Spleen (tissue), 11 donors: ENCODE data around the gene ATP23. TPM values are rescaled to one million over a fixed set of nuclear protein-coding genes. Genes with fewer than 3 reads are reported as not detected.

Experiments
- DNase-seq: peaks from one replicate; pipeline ENCODE4 v3.0.0-alpha.2; 2020
- H3K27ac ChIP-seq, 8 donors: fragments of 200-600 bp; sonication (generic) in 7 of 8; 1 replicate in 4 of 8; 2 replicates in 4 of 8; pipeline versions ENCODE4 v1.5.0 to v1.8.0; 2016 to 2021; ENCODE audit warnings: inconsistent platforms in 4 of 8, mild to moderate bottlenecking in 4 of 8, moderate library complexity in 1 of 8
- H3K27me3 ChIP-seq, 7 donors: fragments of 200-600 bp; sonication (generic) in 6 of 7; replicated peaks in 1 of 7; 1 replicate in 4 of 7; 2 replicates in 3 of 7; pipeline versions ENCODE4 v1.5.0 to v1.8.0; 2016 to 2021; ENCODE audit warnings: inconsistent platforms in 3 of 7, mild to moderate bottlenecking in 1 of 7
- H3K36me3 ChIP-seq, 6 donors: fragments of 200-600 bp; sonication (generic) in 5 of 6; 1 replicate in 4 of 6; 2 replicates in 2 of 6; pipeline versions ENCODE4 v1.5.0 to v1.8.0; 2016 to 2021; ENCODE audit warnings: inconsistent platforms in 2 of 6
- H3K4me1 ChIP-seq, 6 donors: fragments of 200-600 bp; sonication (generic) in 5 of 6; 1 replicate in 3 of 6; 2 replicates in 3 of 6; pipeline versions ENCODE4 v1.5.0 to v1.8.0; 2016 to 2021; ENCODE audit warnings: inconsistent platforms in 3 of 6
- H3K4me3 ChIP-seq, 8 donors: fragments of 200-600 bp; sonication (generic) in 7 of 8; 1 replicate in 4 of 8; 2 replicates in 4 of 8; pipeline versions ENCODE4 v1.5.0 to v1.8.0; 2016 to 2021; ENCODE audit warnings: inconsistent platforms in 4 of 8, mild to moderate bottlenecking in 4 of 8, moderate library complexity in 2 of 8
- H3K9me3 ChIP-seq, 8 donors: fragments of 200-600 bp; sonication (generic) in 7 of 8; 1 replicate in 4 of 8; 2 replicates in 4 of 8; pipeline versions ENCODE4 v1.5.0 to v1.8.0; 2016 to 2021; ENCODE audit warnings: inconsistent platforms in 4 of 8
- CTCF ChIP-seq, 11 experiments: fragments of 200-600 bp in 7 of 11; fragments of 450-650 bp in 4 of 11; sonication (generic) in 4 of 11; IDR thresholded peaks in 8 of 11; conservative IDR thresholded peaks in 3 of 11; 1 replicate in 7 of 11; 2 replicates in 4 of 11; pipeline versions ENCODE4 v1.4.0 to v1.8.0; 2016 to 2021; ENCODE audit warnings: antibody characterized with exemption in 11 of 11, inconsistent platforms in 4 of 11, mild to moderate bottlenecking in 1 of 11
- POLR2A ChIP-seq, 3 donors: fragments of 450-650 bp; IDR thresholded peaks; one replicate each; pipeline ENCODE4 v1.5.1; 2017; ENCODE audit warnings: antibody characterized with exemption in 3 of 3, mild to moderate bottlenecking in 1 of 3
- POLR2AphosphoS5 ChIP-seq, 3 donors: sonication (generic); formaldehyde crosslinking; IDR thresholded peaks; one replicate each; pipeline ENCODE4 v1.5.1; 2017; ENCODE audit warnings: antibody characterized with exemption in 3 of 3
- WGBS, 5 donors: extraction: QIAGEN DNeasy Blood & Tissue Kit in 3 of 5; methylation state at CpG; one replicate each; pipeline versions ENCODE4 v1.1.5 to v1.1.7; 2013 to 2018; 5-methylcytosine and 5-hydroxymethylcytosine counted together
- intact Hi-C: fragments of 100-400 bp; cut with DNase I; formaldehyde crosslinking; loops from one replicate; pipeline ENCODE4 v1.15.0; 2023; ENCODE audit warnings: low total_unique reads
- polyA plus RNA-seq, 3 donors: library from polyadenylated mRNA; stranded (reverse); fragments of 200-250 nt; gene quantifications; one replicate each; pipeline ENCODE4 v1.2.1, GENCODE V29; 2013
- total RNA-seq, 7 donors: library from RNA; depleted of rRNA in 3 of 7; stranded (reverse); fragments of >200 nt in 3 of 7; fragmentation: NEBNext Ultra II Directional in 4 of 7; extraction: Animal tissue kit (Norgen Biotek cat#: 25700) in 4 of 7; gene quantifications; one replicate each; pipeline versions ENCODE4 v1.1.0 to v1.2.1, GENCODE V29; 2016 to 2021
- donor health status: healthy with polysubstance abuse.
- donor health status: DM: no; HTN: no; CAD: no; lungs with moderate emphysema.
- donor health status: DM: no; HTN: no; CAD: no.
- donor health status: Bipolar disorder and iron deficiency.
- donor health status: healthy.
- donor health status: DM: no; HTN: no; CAD: no.
- donor health status: DM: yes; HTN: yes; CAD: no.

Gene ATP23
- total and polyA plus RNA-seq, 10 donors, result 2.5 to 11.8 (median 5.8) TPM

GRCh38 chr12:57940915-57941164, 527 bp upstream of the ATP23 start:
- Histone ChIP-seq H3K27ac (peak overlapping the region; percentile 88 to 98 (median 96)), H3K9me3 (no peaks in the 10 kb centered on the region), H3K4me3 (peak overlapping the region; percentile 64 to 92 (median 70)), H3K4me1 (peaks cover 9 to 49% (median 28%) of the 10 kb centered on the region in 6 donors), H3K27me3 (no peaks in the 10 kb centered on the region), H3K36me3 (peaks cover 0 to 4% (median 0%) of the 10 kb centered on the region in 6 donors)
- no peak for DNase-seq
- 1 to 9% (median 6%) methylated on average over 4 of the region's 4 CpGs for WGBS, 5 donors
- intact Hi-C loops, result no loop called here
- no peak for TF ChIP-seq CTCF (IDR thresholded peaks at IDR 0.05 in 8 of 11, conservative IDR thresholded peaks at IDR 0.05 in 3 of 11)
- no peak for TF ChIP-seq POLR2A (IDR thresholded peaks at IDR 0.05)
- no peak for TF ChIP-seq POLR2AphosphoS5 (IDR thresholded peaks at IDR 0.05)

GRCh38 chr12:57943438-57944080, 2.2 kb downstream of the ATP23 start:
- Histone ChIP-seq H3K4me3 (no peak overlapping the region), H3K27me3 (no peaks in the 10 kb centered on the region), H3K9me3 (no peaks in the 10 kb centered on the region), H3K36me3 (peaks cover 0 to 28% (median under 1%) of the 10 kb centered on the region in 6 donors), H3K4me1 (peaks cover 9 to 40% (median 22%) of the 10 kb centered on the region in 6 donors), H3K27ac (no peak overlapping the region)
- TF ChIP-seq POLR2AphosphoS5 (IDR thresholded peaks at IDR 0.05) (no peak), POLR2A (IDR thresholded peaks at IDR 0.05) (no peak), CTCF (IDR thresholded peaks at IDR 0.05 in 8 of 11, conservative IDR thresholded peaks at IDR 0.05 in 3 of 11) (no peak)
- intact Hi-C loops, result no loop called here
- 76 to 87% (median 81%) methylated on average over 2 of the region's 2 CpGs for WGBS, 5 donors
- no peak for DNase-seq

GRCh38 chr12:57944313-57945023, 3.1 kb downstream of the ATP23 start:
- no peak overlapping the region for H3K4me3 ChIP-seq
- WGBS, 5 donors, result 94 to 97% (median 94%) methylated on average over 4 of the region's 4 CpGs
- no peak overlapping the region for H3K27ac ChIP-seq
- DNase-seq, result no peak
- intact Hi-C loops, result no loop called here
- TF ChIP-seq POLR2AphosphoS5 (IDR thresholded peaks at IDR 0.05), result no peak
- TF ChIP-seq POLR2A (IDR thresholded peaks at IDR 0.05), result no peak
- no peak for TF ChIP-seq CTCF (IDR thresholded peaks at IDR 0.05 in 8 of 11, conservative IDR thresholded peaks at IDR 0.05 in 3 of 11)
- H3K27me3 ChIP-seq, result no peaks in the 10 kb centered on the region
- H3K36me3 ChIP-seq, result peaks cover 0 to 37% (median 3%) of the 10 kb centered on the region in 6 donors
- no peaks in the 10 kb centered on the region for H3K9me3 ChIP-seq
- peaks cover 9 to 39% (median 22%) of the 10 kb centered on the region in 6 donors for H3K4me1 ChIP-seq

- Histone ChIP-seq H3K9me3 (peaks cover 0 to 6% (median 0%) of the 10 kb centered on the region in 8 donors), H3K27me3 (no peaks in the 10 kb centered on the region), H3K27ac (no peak overlapping the region), H3K4me3 (no peak overlapping the region), H3K36me3 (peaks cover 2 to 99% (median 41%) of the 10 kb centered on the region in 6 donors), H3K4me1 (no peaks in the 10 kb centered on the region)
- TF ChIP-seq POLR2A (IDR thresholded peaks at IDR 0.05) (no peak), POLR2AphosphoS5 (IDR thresholded peaks at IDR 0.05) (no peak), CTCF (IDR thresholded peaks at IDR 0.05 in 8 of 11, conservative IDR thresholded peaks at IDR 0.05 in 3 of 11) (no peak)
- 88 to 94% (median 93%) methylated on average over 2 of the region's 2 CpGs for WGBS, 5 donors
- DNase-seq, result no peak
- intact Hi-C loops, result no loop called here
These were observed 11.4 kb downstream of the ATP23 start for GRCh38 chr12:57952766-57953165.
